SK-N-MC (cell line): ENCODE data around the gene CENPT.

Experiments
- EZH2 ChIP-seq: fragments of 200-600 bp; sonication (generic); IDR thresholded peaks from one replicate; pipeline ENCODE4 v1.6.1; 2017; ENCODE audit warnings: antibody characterized with exemption
- POLR2AphosphoS5 ChIP-seq: IDR thresholded peaks from 2 replicates; pipeline ENCODE4 v1.6.1; 2012; ENCODE audit warnings: mild to moderate bottlenecking, low read depth, low read length, borderline replicate concordance

DNA sequence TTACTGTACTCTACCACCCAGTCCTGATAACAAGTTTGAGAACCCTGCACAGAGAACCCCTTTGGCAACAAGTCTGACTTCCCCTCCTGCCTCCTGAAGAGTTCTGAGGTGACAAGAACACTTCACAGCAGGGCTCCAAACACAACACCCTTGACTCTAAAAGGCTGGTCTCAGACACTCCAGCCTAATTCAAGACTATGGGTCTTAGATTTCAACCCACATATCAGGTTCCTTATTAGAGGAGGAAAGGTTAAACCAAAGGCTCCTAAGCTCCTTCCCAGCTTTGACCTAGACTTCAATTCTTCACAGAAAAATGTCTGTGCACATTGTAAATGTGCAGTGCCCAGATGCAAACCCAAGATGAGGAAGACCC, 64.2 kb downstream of the CENPT start:
- TF ChIP-seq POLR2AphosphoS5 (no peak), EZH2 (no peak)
